Loucy (cell line): ENCODE data around the gene SCAMP1.

ENCODE experiments used
- CTCF ChIP-seq: fragments of 200-600 bp; sonication (generic); conservative IDR thresholded peaks from 2 replicates; pipeline ENCODE4 v1.5.1; 2014; ENCODE audit warnings: mild to moderate bottlenecking, antibody characterized with exemption, low read length
- EZH2phosphoT487 ChIP-seq: fragments of 200-600 bp; IDR thresholded peaks from 2 replicates; pipeline ENCODE4 v1.6.1; 2018; ENCODE audit warnings: antibody characterized with exemption, mild to moderate bottlenecking, moderate library complexity, borderline replicate concordance

GRCh38 chr5:78411586-78411985, 51.2 kb downstream of the SCAMP1 start:
- no peak for TF ChIP-seq CTCF
- no peak for TF ChIP-seq EZH2phosphoT487
